ENCODE results near the gene HTR2C.

Gene HTR2C

DNA sequence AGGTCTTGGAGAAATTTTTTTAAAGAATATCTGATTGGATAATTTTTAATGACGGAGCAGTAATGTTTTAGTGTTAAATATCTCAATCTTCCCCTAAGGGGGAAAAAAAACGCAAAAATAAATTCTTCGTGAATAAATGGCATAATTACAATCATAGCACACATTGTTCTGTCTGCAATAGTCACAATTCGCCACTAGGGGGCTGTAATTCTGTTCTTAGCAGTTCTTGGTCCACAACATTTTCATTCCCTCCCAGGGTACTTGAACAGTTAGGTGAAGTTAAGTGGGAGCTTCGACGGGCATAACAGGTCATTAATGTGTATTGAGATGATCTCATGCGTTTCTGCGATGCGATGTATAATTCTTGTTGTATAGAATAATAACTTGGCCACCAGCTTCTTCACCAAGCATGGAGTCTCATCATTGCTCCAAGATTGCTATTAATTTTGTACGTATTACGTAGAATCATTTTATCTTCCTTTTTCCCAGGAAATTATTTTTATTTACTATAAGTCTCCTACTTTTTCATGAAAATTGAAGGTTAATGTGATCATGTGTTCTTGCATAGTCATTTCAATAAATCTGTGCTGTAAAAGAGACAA lies 27.2 kb downstream of the HTR2C start:
- Histone ChIP-seq H3K4me3 (ENCODE audit: low read depth in 1 of 2, low read length in 1 of 2) (no peak overlapping the region), H3K27me3 (no peaks in the 10 kb centered on the region), H3K9me3 (no peaks in the 10 kb centered on the region), H3K4me1 (ENCODE audit: control insufficient read depth in 1 of 2, insufficient read depth in 1 of 2, low read depth in 1 of 2, low read length in 1 of 2) (no peaks in the 10 kb centered on the region), H3K36me3 (no peaks in the 10 kb centered on the region), H3K27ac (no peak overlapping the region)
- TF ChIP-seq CTCF (IDR thresholded peaks at IDR 0.05): peak; percentile 56

- no peak overlapping the region for H3K27ac ChIP-seq
- no peak overlapping the region for H3K4me3 ChIP-seq (ENCODE audit: low read depth in 1 of 2, low read length in 1 of 2)
- no peaks in the 10 kb centered on the region for H3K27me3 ChIP-seq
- no peak for TF ChIP-seq CTCF (IDR thresholded peaks at IDR 0.05)
- no peaks in the 10 kb centered on the region for H3K9me3 ChIP-seq
- H3K36me3 ChIP-seq: no peaks in the 10 kb centered on the region
- no peaks in the 10 kb centered on the region for H3K4me1 ChIP-seq (ENCODE audit: control insufficient read depth in 1 of 2, insufficient read depth in 1 of 2, low read depth in 1 of 2, low read length in 1 of 2)
These were observed 31.9 kb downstream of the HTR2C start for GRCh38 chrX:114615765-114616164.

DNA sequence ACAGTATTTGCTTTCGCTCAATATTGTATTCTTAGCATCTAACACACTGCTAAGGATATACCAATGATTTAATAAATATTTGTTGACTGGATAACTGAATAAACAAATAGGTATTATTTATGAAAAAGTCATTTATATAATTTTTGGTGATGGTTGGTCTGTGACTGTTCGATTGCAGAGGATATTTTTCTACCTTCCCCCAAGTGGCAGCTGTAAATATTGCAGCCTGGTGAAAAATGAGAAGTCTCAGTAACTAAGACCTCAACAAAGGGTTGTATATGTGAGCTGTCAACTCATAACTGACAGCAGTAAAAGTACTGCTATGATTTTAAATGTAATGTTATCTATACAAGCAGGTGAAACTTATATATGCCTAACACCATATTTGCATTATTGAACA lies 36.0 kb downstream of the HTR2C start:
- Histone ChIP-seq H3K4me3 (ENCODE audit: low read depth in 1 of 2, low read length in 1 of 2) (no peak overlapping the region), H3K4me1 (ENCODE audit: control insufficient read depth in 1 of 2, insufficient read depth in 1 of 2, low read depth in 1 of 2, low read length in 1 of 2) (no peaks in the 10 kb centered on the region), H3K27me3 (no peaks in the 10 kb centered on the region), H3K27ac (no peak overlapping the region), H3K36me3 (no peaks in the 10 kb centered on the region), H3K9me3 (no peaks in the 10 kb centered on the region)
- no peak for TF ChIP-seq CTCF (IDR thresholded peaks at IDR 0.05)

GRCh38 chrX:114626323-114626722 lies 42.4 kb downstream of the HTR2C start:
- H3K36me3 ChIP-seq: no peaks in the 10 kb centered on the region
- no peaks in the 10 kb centered on the region for H3K9me3 ChIP-seq
- no peak overlapping the region for H3K27ac ChIP-seq
- H3K4me1 ChIP-seq (ENCODE audit: control insufficient read depth in 1 of 2, insufficient read depth in 1 of 2, low read depth in 1 of 2, low read length in 1 of 2): no peaks in the 10 kb centered on the region
- TF ChIP-seq CTCF (IDR thresholded peaks at IDR 0.05): no peak
- no peak overlapping the region for H3K4me3 ChIP-seq (ENCODE audit: low read depth in 1 of 2, low read length in 1 of 2)
- H3K27me3 ChIP-seq: no peaks in the 10 kb centered on the region

DNA sequence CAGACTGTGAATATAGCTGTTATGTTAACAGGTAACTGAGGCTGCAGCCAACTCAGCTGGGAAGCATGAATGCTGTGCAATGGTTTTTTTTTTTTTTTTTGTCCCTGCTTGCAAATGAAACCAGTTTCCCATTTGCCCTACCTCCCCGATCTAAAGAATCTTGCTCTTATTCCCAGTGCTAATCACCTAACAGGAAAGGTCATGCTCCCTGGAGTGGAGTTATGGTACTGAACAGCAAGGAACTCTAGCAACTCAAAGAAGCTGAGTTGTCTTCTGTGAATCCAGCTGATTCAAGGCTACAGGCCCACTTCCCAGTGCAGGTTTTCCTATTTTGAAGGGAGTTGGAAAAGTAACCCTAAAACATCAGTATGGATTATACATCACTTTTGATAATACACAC lies 52.1 kb downstream of the HTR2C start:
- Histone ChIP-seq H3K4me1 (ENCODE audit: control insufficient read depth in 1 of 2, insufficient read depth in 1 of 2, low read depth in 1 of 2, low read length in 1 of 2) (no peaks in the 10 kb centered on the region), H3K36me3 (no peaks in the 10 kb centered on the region), H3K27me3 (no peaks in the 10 kb centered on the region), H3K27ac (no peak overlapping the region), H3K9me3 (no peaks in the 10 kb centered on the region), H3K4me3 (ENCODE audit: low read depth in 1 of 2, low read length in 1 of 2) (no peak overlapping the region)
- no peak for TF ChIP-seq CTCF (IDR thresholded peaks at IDR 0.05)

GRCh38 chrX:114650351-114650750 lies 66.5 kb downstream of the HTR2C start:
- H3K36me3 ChIP-seq: no peaks in the 10 kb centered on the region
- H3K4me1 ChIP-seq (ENCODE audit: control insufficient read depth in 1 of 2, insufficient read depth in 1 of 2, low read depth in 1 of 2, low read length in 1 of 2): no peaks in the 10 kb centered on the region
- no peaks in the 10 kb centered on the region for H3K27me3 ChIP-seq
- no peak overlapping the region for H3K27ac ChIP-seq
- TF ChIP-seq CTCF (IDR thresholded peaks at IDR 0.05): no peak
- H3K9me3 ChIP-seq: no peaks in the 10 kb centered on the region
- no peak overlapping the region for H3K4me3 ChIP-seq (ENCODE audit: low read depth in 1 of 2, low read length in 1 of 2)

Measured in neutrophil (primary cell).